HCEC 1CT (cell line): ENCODE measurements around the gene LUZP1.

Source experiments
- DNase-seq: peaks from one replicate; pipeline ENCODE4 v3.0.0-alpha.2; 2017

LUZP1 gene

DNA sequence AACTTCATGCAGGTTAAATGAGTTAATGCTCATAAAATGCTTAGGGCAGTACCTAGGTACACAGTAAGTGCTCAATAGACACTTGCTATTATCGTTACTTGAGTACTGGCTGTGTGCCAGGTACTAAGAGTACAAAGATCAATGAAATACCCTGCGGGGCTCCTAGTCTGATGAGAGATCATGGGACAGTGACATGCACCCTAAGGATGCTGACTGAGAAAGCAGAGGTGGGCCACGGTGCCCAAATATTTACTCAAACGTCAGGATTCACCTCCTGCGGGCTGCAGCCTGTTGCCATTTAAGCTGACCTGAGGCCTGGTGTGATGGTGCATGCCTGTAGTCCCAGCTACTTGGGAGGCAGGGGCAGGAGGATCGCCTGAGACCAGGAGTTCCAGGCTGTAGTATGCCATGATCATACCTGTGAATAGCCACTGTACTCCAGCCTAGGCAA, 19.8 kb upstream of the LUZP1 start:
- no peak for DNase-seq

GRCh38 chr1:23187637-23188036, 19.0 kb upstream of the LUZP1 start:
- DNase-seq = no peak

- DNase-seq = no peak
These were observed 16.7 kb upstream of the LUZP1 start for GRCh38 chr1:23185381-23185780.

- no peak for DNase-seq
These were observed 15.7 kb upstream of the LUZP1 start for GRCh38 chr1:23184212-23184934.

GRCh38 chr1:23179862-23180261, 11.2 kb upstream of the LUZP1 start:
- no peak for DNase-seq

DNA sequence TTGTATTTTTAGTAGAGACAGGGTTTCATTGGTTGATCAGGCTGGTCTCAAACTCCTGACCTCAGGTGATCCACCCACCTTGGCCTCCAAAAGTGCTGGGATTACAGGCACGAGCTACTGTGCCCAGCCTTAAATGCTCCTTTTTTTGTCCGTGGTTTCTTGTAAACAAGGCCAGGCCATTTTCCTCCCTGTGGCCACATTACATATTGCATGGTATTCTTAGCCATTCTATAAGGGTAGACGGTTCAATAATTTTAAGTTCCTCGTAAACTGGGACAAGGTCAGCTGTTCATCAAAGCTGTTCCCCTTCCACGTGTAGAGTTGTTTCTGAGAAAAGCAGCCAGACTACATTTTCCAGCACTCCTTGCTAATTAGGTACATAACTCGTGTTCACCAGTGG, 10.3 kb upstream of the LUZP1 start:
- no peak for DNase-seq

DNA sequence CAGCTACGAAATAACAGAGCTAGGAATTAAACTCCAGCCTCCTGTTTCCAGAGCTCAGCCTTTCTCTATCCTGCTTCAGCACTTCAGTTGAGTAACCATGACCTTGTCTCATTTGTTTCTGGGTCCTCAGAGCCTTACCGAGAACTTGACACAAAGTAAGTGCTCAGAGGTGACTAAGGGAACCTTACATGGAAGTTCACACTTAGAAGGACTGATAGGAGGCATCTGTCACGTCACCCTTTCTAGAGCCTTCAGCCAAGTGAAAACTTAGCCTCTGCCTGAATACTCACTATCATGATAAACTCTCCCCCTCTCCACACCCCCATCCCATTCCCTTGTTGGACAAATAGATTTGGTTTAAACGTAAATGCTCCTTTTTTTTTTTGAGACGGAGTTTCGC, 9.8 kb upstream of the LUZP1 start:
- DNase-seq = no peak

DNA sequence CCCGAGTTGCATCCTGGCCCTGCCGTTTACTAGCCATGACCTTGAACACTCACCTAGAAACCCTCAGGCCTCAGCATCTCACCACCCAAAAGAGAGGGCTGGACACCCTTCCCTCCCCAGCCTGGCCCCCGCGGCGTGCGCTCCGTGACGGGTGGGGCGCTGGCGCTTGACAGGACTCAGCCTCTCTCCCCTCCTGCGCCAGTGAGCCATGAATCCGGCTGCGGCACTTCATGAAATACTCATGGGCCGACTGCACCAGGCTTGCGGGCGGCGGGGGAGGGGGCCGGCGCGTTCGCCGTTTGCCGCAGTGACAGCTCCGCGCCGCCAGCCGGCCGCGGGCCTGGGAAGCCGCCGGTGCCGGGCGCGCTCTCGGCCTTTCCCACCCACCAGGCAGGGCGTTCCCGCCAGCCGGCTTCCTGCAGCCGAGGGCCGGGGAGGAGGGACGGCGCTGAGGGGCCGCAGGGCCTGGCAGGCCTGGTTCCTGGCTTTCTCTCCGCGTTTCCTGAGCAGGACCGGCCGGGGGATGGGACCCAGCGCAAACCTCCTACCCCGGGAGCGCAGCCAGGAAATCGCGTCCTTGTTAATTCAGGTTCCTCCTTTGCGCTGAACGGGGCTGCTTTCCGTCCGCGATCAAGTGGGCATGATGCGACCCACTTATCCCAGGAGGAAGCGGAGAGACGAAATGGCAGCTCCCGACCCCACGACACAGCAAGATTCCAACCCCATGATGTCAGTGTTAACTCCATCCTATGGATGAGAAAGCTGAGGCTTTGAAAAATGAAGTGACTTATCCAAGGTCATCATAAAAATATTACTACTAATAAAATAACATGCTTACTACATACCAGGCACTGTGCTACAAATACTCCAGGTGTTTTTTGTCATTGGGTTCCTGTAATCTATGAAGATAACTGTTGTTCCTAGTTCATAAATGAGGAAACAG, 9.1 kb upstream of the LUZP1 start:
- DNase-seq = peak; percentile 67

DNA sequence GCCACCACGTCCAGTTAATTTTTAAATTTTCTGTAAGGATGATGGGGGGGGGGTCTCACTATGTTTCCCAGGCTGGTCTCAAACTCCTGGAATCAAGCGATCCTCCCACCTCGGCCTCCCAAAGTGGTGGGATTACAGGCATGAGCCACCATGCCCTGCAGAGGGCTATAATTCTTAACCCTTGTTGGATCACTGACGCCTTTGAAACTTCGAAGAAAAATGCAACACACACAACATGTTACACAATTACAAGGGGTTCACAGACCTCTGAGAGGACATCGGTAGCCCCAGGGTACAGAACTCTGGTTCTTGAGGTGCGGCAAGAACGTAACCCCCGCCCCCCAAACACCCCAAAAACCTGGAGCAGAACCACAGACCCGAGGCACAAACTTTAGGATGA, 8.4 kb upstream of the LUZP1 start:
- no peak for DNase-seq

DNA sequence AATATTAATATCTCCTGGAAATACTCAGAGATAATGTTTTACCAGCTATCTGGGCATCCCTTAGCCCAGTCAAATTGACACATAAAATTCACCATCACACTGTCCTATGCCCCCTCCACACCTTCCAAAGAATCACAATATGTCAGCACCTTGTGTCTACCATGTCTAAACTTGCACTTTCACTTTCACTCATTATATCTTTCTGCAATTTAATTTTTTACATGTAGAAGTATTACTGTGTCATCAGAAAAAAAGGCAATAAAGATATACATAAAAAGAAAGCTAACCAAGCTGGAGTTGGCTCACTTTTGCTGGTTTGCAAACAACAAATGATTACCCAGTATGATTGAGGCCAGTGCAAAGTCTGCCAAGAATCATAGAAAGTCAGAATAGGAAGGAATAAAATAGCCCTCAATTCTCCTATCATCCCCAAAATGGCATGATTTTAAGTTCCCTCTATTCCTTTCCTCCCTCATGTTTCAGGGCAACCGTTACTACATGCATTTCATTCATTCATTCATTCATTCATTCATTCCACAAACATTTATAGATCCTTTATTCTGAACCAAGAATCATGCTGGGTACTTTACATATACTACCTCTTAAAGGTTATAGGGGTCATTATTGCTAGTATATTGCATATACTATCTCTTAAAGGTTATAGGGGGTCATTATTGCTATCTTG, 5.9 kb upstream of the LUZP1 start:
- DNase-seq = no peak

DNA sequence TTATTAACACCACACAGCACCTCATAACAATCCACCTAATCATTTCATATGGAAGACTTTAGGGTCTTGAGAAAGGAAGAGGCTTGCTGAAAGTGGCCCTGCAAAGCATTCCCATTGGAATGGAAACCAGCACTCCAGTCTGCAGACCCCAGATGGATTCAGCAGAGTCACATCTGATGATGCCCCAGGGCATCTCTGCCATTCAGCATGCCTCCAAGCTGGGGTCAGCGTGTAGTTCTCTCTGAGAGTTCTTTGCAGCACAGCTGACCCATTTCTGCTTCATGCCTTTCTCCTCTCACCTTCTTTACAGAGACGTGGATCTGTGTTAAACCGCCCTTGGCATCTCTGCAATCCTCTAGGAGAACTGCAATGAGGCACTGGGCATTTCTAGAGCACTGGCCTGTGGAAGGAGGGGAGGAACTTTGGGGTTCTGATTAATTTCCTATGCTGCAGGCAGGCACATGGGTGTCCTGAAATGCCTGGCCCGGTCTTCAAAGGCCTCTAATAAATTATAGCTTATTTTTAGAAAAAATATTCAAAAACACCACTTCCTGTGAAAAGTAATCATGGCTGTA, 2.6 kb upstream of the LUZP1 start:
- DNase-seq = no peak

DNA sequence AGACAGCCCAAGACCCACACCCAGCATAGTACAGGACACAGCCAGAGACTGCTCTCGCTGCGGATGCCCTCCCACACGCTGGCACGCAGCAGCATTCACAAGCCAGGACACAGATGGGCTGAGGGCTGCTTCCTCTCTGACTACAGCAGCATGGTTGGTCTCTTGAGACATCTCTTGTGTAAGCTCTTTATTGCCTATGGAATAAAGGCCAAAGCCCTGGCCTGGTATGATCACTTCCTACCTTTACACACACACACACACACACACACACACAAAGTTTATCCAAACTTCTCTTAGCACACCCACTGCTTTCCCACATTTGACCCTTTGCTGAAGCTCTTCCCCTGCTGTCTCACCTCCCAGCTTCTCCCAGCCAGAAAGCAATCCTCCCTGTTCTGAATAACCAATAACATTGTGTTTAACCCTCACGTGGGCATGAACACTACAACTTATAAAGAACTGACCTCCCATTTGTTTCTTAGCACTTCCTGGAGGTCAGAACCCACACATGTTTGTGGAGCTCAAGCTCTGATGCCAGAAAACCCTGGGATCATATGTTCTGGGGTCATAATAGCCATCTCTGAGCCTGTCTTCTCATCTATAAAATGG, 1.2 kb upstream of the LUZP1 start:
- peak; percentile 29 for DNase-seq

- DNase-seq = no peak
These were observed 529 bp upstream of the LUZP1 start for GRCh38 chr1:23169195-23169575.

DNA sequence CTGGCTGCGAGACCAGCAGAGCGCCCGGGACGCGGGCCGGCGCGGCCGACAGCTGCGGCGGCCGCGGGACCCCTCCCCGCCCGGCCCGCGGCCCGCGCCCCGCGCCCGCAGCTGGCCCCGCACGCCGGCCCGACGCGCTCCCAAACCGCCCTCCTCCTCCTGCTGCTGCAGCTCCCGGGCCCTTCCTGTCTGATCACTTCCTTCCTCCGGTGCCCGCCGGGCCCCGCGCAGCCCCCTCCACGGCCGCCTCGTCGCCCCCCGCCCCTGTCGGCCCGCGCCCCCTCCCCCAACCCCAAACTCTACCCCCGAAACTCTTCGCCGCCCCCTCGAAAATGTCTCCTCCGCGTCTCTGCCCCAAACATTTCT, 594 bp downstream of the LUZP1 start:
- DNase-seq = peak; percentile 51

GRCh38 chr1:23167353-23168078, 1.1 kb downstream of the LUZP1 start:
- peak; percentile 47 for DNase-seq

GRCh38 chr1:23166854-23167253, 1.8 kb downstream of the LUZP1 start:
- no peak for DNase-seq

DNA sequence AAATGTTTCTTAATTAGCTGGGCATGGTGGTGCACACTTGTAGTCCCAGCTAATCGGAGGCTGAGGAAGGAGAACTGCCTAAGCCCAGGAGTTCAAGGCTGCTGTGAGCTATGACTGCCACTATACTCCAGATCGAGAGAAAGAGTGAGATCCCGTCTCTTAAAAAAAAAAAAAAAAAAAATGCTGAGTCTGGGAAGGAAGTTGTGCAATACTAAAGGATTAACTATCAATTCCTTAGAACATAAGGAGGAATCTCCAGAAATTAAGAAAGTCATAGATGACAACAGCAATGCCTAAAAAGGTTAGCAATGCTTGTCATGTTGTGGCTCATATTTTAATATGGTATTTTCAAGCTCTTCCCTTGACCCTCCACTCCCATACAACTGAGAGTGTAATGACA, 5.3 kb downstream of the LUZP1 start:
- peak; percentile 80 for DNase-seq

GRCh38 chr1:23159963-23160877, 8.4 kb downstream of the LUZP1 start:
- DNase-seq = no peak

- no peak for DNase-seq
These were observed 11.7 kb downstream of the LUZP1 start for GRCh38 chr1:23156940-23157339.

GRCh38 chr1:23152966-23153684, 15.5 kb downstream of the LUZP1 start:
- DNase-seq = no peak
